H1 (cell line): ENCODE measurements around the gene OR4C13. TPM values are rescaled to one million over a fixed set of nuclear protein-coding genes. Genes with fewer than 3 reads are reported as not detected.
"Not testable (repeated sequence)": the region's sequence is repeated elsewhere in the genome, so short reads cannot be mapped to it uniquely, and the experiment has no call there.

ENCODE experiments used
- CTCF ChIA-PET: fragments of 300-600 bp; sonication (Branson Sonifier 250); formaldehyde crosslinking; loops from one replicate; lab custom pipeline; 2021; ENCODE audit not compliant: partially characterized antibody; lab: Charles Lee
- POLR2A ChIA-PET: fragments of 300-600 bp; sonication (Branson Sonifier 250); formaldehyde crosslinking; loops from one replicate; lab custom pipeline; 2021; ENCODE audit warnings: inconsistent platforms; ENCODE audit not compliant: partially characterized antibody; lab: Charles Lee
- DNase-seq, 2 experiments: peaks; one replicate each; pipeline versions ENCODE4 v3.0.0 to v3.0.0-alpha.2; 2010 to 2022; ENCODE audit warnings: low spot score in 2 of 2, low read depth in 1 of 2, mixed read lengths in 1 of 2
- FAIRE-seq: peaks from 2 replicates; lab custom pipeline; 2011; peaks lifted over from hg19 to GRCh38; lab: Jason Lieb, UNC
- H2AFZ ChIP-seq: 2 replicates; pipeline ENCODE4 v1.8.1; 2012; ENCODE audit warnings: low read length, inconsistent platforms
- H2AK5ac ChIP-seq: 2 replicates; pipeline ENCODE4 v1.6.1; 2013; ENCODE audit warnings: low read depth, low read length
- H2BK120ac ChIP-seq: replicated peaks from 2 replicates; pipeline ENCODE3; 2013; ENCODE audit warnings: low read depth, low read length, inconsistent platforms
- H2BK12ac ChIP-seq: 2 replicates; pipeline ENCODE4 v1.6.1; 2013; ENCODE audit warnings: low read depth, low read length
- H2BK15ac ChIP-seq: 2 replicates; pipeline ENCODE4 v1.6.1; 2013; ENCODE audit warnings: low read length
- H2BK20ac ChIP-seq: 2 replicates; pipeline ENCODE4 v1.6.1; 2013; ENCODE audit warnings: low read length
- H2BK5ac ChIP-seq: 2 replicates; pipeline ENCODE4 v1.6.1; 2013; ENCODE audit warnings: low read depth, low read length
- H3K14ac ChIP-seq: 2 replicates; pipeline ENCODE4 v1.6.1; 2013; ENCODE audit warnings: inconsistent platforms; ENCODE audit not compliant: insufficient read length
- H3K18ac ChIP-seq: 2 replicates; pipeline ENCODE4 v1.6.1; 2013; ENCODE audit warnings: low read length; ENCODE audit errors: extremely low read depth
- H3K23ac ChIP-seq: 2 replicates; pipeline ENCODE4 v1.6.1; 2013; ENCODE audit warnings: inconsistent platforms; ENCODE audit not compliant: insufficient read length
- H3K23me2 ChIP-seq: 2 replicates; pipeline ENCODE4 v1.6.1; 2013; ENCODE audit warnings: low read depth, low read length
- H3K27ac ChIP-seq: 2 replicates; pipeline ENCODE4 v1.6.1; 2011; ENCODE audit warnings: low read depth, low read length, inconsistent platforms
- H3K27me3 ChIP-seq, 4 experiments: replicated peaks in 1 of 4; 1 replicate in 1 of 4; 2 replicates in 3 of 4; pipeline versions ENCODE4 v1.6.1 to v1.8.1; 2011 to 2013; ENCODE audit warnings: low read length in 3 of 4, mild to moderate bottlenecking in 3 of 4, inconsistent platforms in 2 of 4, mixed read lengths in 2 of 4, moderate library complexity in 1 of 4; ENCODE audit not compliant: control insufficient read depth in 3 of 4, insufficient read depth in 3 of 4; ENCODE audit errors: extremely low read depth in 1 of 4
- H3K36me3 ChIP-seq, 4 experiments: 2 replicates each; pipeline versions ENCODE4 v1.6.1 to v1.8.1; 2011 to 2013; ENCODE audit warnings: mild to moderate bottlenecking in 4 of 4, low read length in 3 of 4, moderate library complexity in 2 of 4, control low read depth in 1 of 4, inconsistent platforms in 1 of 4; ENCODE audit not compliant: insufficient read depth in 4 of 4, control insufficient read depth in 2 of 4
- H3K4ac ChIP-seq: replicated peaks from 2 replicates; pipeline ENCODE3; 2013; ENCODE audit warnings: low read length, low read depth, mixed read lengths, inconsistent platforms; ENCODE audit not compliant: insufficient read length
- H3K4me1 ChIP-seq, 4 experiments: replicated peaks in 1 of 4; 1 replicate in 1 of 4; 2 replicates in 3 of 4; pipeline versions ENCODE4 v1.6.1 to v1.8.1; 2011 to 2013; ENCODE audit warnings: low read length in 3 of 4, inconsistent platforms in 2 of 4, mixed read lengths in 1 of 4; ENCODE audit not compliant: insufficient read depth in 4 of 4, control insufficient read depth in 3 of 4
- H3K4me2 ChIP-seq, 2 experiments: 2 replicates each; pipeline versions ENCODE4 v1.6.1 to v1.8.1; 2011 to 2013; ENCODE audit warnings: low read depth in 2 of 2, low read length in 2 of 2, control low read depth in 1 of 2, inconsistent platforms in 1 of 2, mild to moderate bottlenecking in 1 of 2; ENCODE audit not compliant: insufficient read depth in 1 of 2
- H3K4me3 ChIP-seq, 4 experiments: fragments of 200-600, 300-600 bp in 1 of 4; sonication (generic), shearing (Covaris generic), sonication (Bioruptor Twin) in 1 of 4; 2 replicates each; pipeline versions ENCODE4 v1.5.1 to v1.8.1; 2011 to 2016; ENCODE audit warnings: low read length in 4 of 4, low read depth in 3 of 4, control low read depth in 2 of 4, inconsistent platforms in 2 of 4, mild to moderate bottlenecking in 2 of 4, mixed read lengths in 1 of 4, moderate library complexity in 1 of 4; ENCODE audit not compliant: insufficient read depth in 2 of 4; ENCODE audit errors: extremely low read depth in 1 of 4
- H3K56ac ChIP-seq: replicated peaks from 2 replicates; pipeline ENCODE3; 2013; ENCODE audit warnings: low read depth, mild to moderate bottlenecking, mixed read lengths, low read length, inconsistent platforms; ENCODE audit not compliant: insufficient read length
- H3K79me1 ChIP-seq: 2 replicates; pipeline ENCODE4 v1.6.1; 2013; ENCODE audit warnings: low read depth, low read length, control low read depth
- H3K79me2 ChIP-seq, 2 experiments: 2 replicates each; pipeline versions ENCODE4 v1.6.1 to v1.8.1; 2012 to 2013; ENCODE audit warnings: low read length in 2 of 2, mild to moderate bottlenecking in 2 of 2, inconsistent platforms in 1 of 2; ENCODE audit not compliant: insufficient read depth in 2 of 2, control insufficient read depth in 1 of 2
- H3K9ac ChIP-seq, 4 experiments: replicated peaks in 1 of 4; 1 replicate in 1 of 4; 2 replicates in 3 of 4; pipeline versions ENCODE4 v1.6.1 to v1.8.1; 2011 to 2013; ENCODE audit warnings: low read depth in 3 of 4, low read length in 3 of 4, control low read depth in 2 of 4, mild to moderate bottlenecking in 2 of 4, moderate library complexity in 2 of 4, inconsistent platforms in 1 of 4; ENCODE audit errors: extremely low read depth in 1 of 4
- H3K9me3 ChIP-seq, 2 experiments: 2 replicates each; pipeline versions ENCODE4 v1.6.1 to v1.8.1; 2012 to 2013; ENCODE audit warnings: mild to moderate bottlenecking in 2 of 2, moderate library complexity in 2 of 2, control low read depth in 1 of 2, inconsistent platforms in 1 of 2, low read depth in 1 of 2, low read length in 1 of 2, mixed read lengths in 1 of 2; ENCODE audit not compliant: insufficient read depth in 2 of 2
- H4K20me1 ChIP-seq, 2 experiments: replicated peaks in 1 of 2; 2 replicates each; pipeline versions ENCODE3 to v1.8.1; 2011 to 2013; ENCODE audit warnings: inconsistent platforms in 2 of 2, low read length in 2 of 2, mild to moderate bottlenecking in 1 of 2; ENCODE audit not compliant: insufficient read depth in 2 of 2, control insufficient read depth in 1 of 2
- H4K5ac ChIP-seq: 2 replicates; pipeline ENCODE4 v1.6.1; 2013; ENCODE audit warnings: low read length, low read depth, mixed read lengths, inconsistent platforms; ENCODE audit not compliant: insufficient read length
- H4K8ac ChIP-seq: 2 replicates; pipeline ENCODE4 v1.8.0; 2013; ENCODE audit warnings: mild to moderate bottlenecking, moderate library complexity, low read length, inconsistent platforms; ENCODE audit not compliant: insufficient read depth; ENCODE audit errors: extremely low read depth
- H4K91ac ChIP-seq: replicated peaks from 2 replicates; pipeline ENCODE3; 2013; ENCODE audit warnings: low read length, mixed read lengths, inconsistent platforms; ENCODE audit not compliant: insufficient read length
- WGBS, 2 experiments: shearing (Covaris generic) in 1 of 2; methylation state at CpG; one replicate each; pipeline versions ENCODE4 v1.1.6 to v1.1.7; 2013 to 2015; ENCODE audit warnings: low lambda C conversion rate in 2 of 2, mixed read lengths in 2 of 2, inconsistent platforms in 1 of 2, low coverage in 1 of 2, missing lambda C conversion rate in 1 of 2; ENCODE audit not compliant: insufficient replicate concordance in 2 of 2, insufficient coverage in 1 of 2, insufficient read length in 1 of 2; ENCODE audit errors: extremely low coverage in 1 of 2, missing lambda C conversion rate in 1 of 2; 5-methylcytosine and 5-hydroxymethylcytosine counted together
- polyA plus RNA-seq, 7 experiments: library from polyadenylated mRNA; depleted of rRNA in 3 of 7; stranded (reverse) in 5 of 7; unstranded in 2 of 7; fragments of >200 nt in 5 of 7; fragments of 200-250 nt in 2 of 7; gene quantifications; 1 replicate in 5 of 7; 2 replicates in 1 of 7; 4 replicates in 1 of 7; pipeline versions ENCODE4 v1.2.1 to v1.2.3, GENCODE V29; 2011 to 2013; ENCODE audit warnings: missing spikeins in 2 of 7, mixed read lengths in 2 of 7
- total RNA-seq: library from RNA; stranded (reverse); fragmentation: NEBNext Ultra II Directional; extraction: Animal tissue kit (Norgen Biotek cat#: 25700); gene quantifications from 2 replicates; pipeline ENCODE4 v1.2.1, GENCODE V29; 2021

The OR4C13 gene
- total and polyA plus RNA-seq, 2 of the 8 experiments (the other 6 are each of a cell fraction or from before 2014, with no cell fraction given) = not detected

GRCh38 chr11:49911516-49911915, 40.7 kb upstream of the OR4C13 start:
- H2BK120ac ChIP-seq, H2BK20ac ChIP-seq, H3K27ac ChIP-seq, H2BK15ac ChIP-seq, H3K79me2 ChIP-seq, H3K36me3 ChIP-seq, H3K4me1 ChIP-seq, H3K23me2 ChIP-seq, FAIRE-seq, H2BK12ac ChIP-seq, H3K27me3 ChIP-seq, H3K9ac ChIP-seq, H4K8ac ChIP-seq, H4K5ac ChIP-seq, H4K20me1 ChIP-seq, H3K4me2 ChIP-seq, H3K14ac ChIP-seq, H3K18ac ChIP-seq, H3K4me3 ChIP-seq, H3K56ac ChIP-seq, H3K79me1 ChIP-seq, DNase-seq, POLR2A ChIA-PET, H2AK5ac ChIP-seq, H2BK5ac ChIP-seq, H4K91ac ChIP-seq, CTCF ChIA-PET, H3K23ac ChIP-seq, H2AFZ ChIP-seq, H3K4ac ChIP-seq: not testable (repeated sequence)
- WGBS, 2 experiments = 92% methylated on average over 5 of the region's 13 CpGs; no CpG with 5 or more reads in 1 of the 2 experiments
- H3K9me3 ChIP-seq = peaks cover 18 to 28% of the 10 kb centered on the region in 2 experiments

- H3K36me3 ChIP-seq, POLR2A ChIA-PET, H3K27ac ChIP-seq, H2AFZ ChIP-seq, H2AK5ac ChIP-seq, H3K18ac ChIP-seq, H3K56ac ChIP-seq, H4K5ac ChIP-seq, H3K79me2 ChIP-seq, H3K27me3 ChIP-seq, H3K4me1 ChIP-seq, H3K79me1 ChIP-seq, H2BK12ac ChIP-seq, H2BK15ac ChIP-seq, H3K4me2 ChIP-seq, H3K23me2 ChIP-seq, H2BK120ac ChIP-seq, CTCF ChIA-PET, H3K9ac ChIP-seq, FAIRE-seq, H3K23ac ChIP-seq, H3K4ac ChIP-seq, H3K14ac ChIP-seq, DNase-seq, H2BK5ac ChIP-seq, H2BK20ac ChIP-seq, H3K4me3 ChIP-seq, H4K20me1 ChIP-seq, H4K91ac ChIP-seq, H4K8ac ChIP-seq: not testable (repeated sequence)
- peaks cover 15 to 18% of the 10 kb centered on the region in 2 experiments for H3K9me3 ChIP-seq
- 54% methylated on average over 1 of the region's 1 CpG; no CpG with 5 or more reads in 1 of the 2 experiments for WGBS, 2 experiments
Measured at GRCh38 chr11:49948701-49949100, 3.5 kb upstream of the OR4C13 start.
